WI38 (cell line): Measurements from ENCODE around the gene TMEM30B.

Experiments
- H3K4me3 ChIP-seq: 2 replicates; pipeline ENCODE4 v1.5.1; 2011; ENCODE audit warnings: low read depth, mild to moderate bottlenecking, control low read depth, low read length
- CTCF ChIP-seq: IDR thresholded peaks from 2 replicates; pipeline ENCODE4 v1.5.1; 2012; ENCODE audit warnings: low read depth, mild to moderate bottlenecking, control low read depth, low read length

TMEM30B gene

GRCh38 chr14:61257469-61258057, 23.6 kb downstream of the TMEM30B start:
- H3K4me3 ChIP-seq, result no peak overlapping the region
- no peak for TF ChIP-seq CTCF

GRCh38 chr14:61256826-61257468, 24.2 kb downstream of the TMEM30B start:
- H3K4me3 ChIP-seq, result no peak overlapping the region
- TF ChIP-seq CTCF, result no peak

GRCh38 chr14:61255968-61256367, 25.2 kb downstream of the TMEM30B start:
- TF ChIP-seq CTCF, result no peak

GRCh38 chr14:61254808-61255526, 26.2 kb downstream of the TMEM30B start:
- no peak for TF ChIP-seq CTCF
- no peak overlapping the region for H3K4me3 ChIP-seq

More at GRCh38 chr14:61255968-61256367, 25.2 kb downstream of the TMEM30B start:
- H3K4me3 ChIP-seq, result no peak overlapping the region

- no peak overlapping the region for H3K4me3 ChIP-seq
- TF ChIP-seq CTCF, result no peak
These were observed 27.9 kb downstream of the TMEM30B start for GRCh38 chr14:61253064-61253738.

GRCh38 chr14:61252369-61253063, 28.6 kb downstream of the TMEM30B start:
- no peak overlapping the region for H3K4me3 ChIP-seq
- TF ChIP-seq CTCF, result peak; percentile 74
